Osteocyte (in vitro differentiated cells): ENCODE data around the gene PPP3R1. TPM values are rescaled to one million over a fixed set of nuclear protein-coding genes. Genes with fewer than 3 reads are reported as not detected.

Source experiments
- DNase-seq: peaks from one replicate; pipeline ENCODE4 v3.0.0; 2021; ENCODE audit warnings: mixed read lengths; ENCODE audit not compliant: unreplicated experiment; ENCODE audit errors: extremely low spot score
- H3K27ac Mint-ChIP-seq: one replicate; pipeline ENCODE4 v1.8.0; 2021; ENCODE audit warnings: mild to moderate bottlenecking, mixed read lengths; ENCODE audit not compliant: unreplicated experiment
- H3K27me3 Mint-ChIP-seq: one replicate; pipeline ENCODE4 v1.8.0; 2021; ENCODE audit warnings: mixed read lengths; ENCODE audit not compliant: unreplicated experiment
- H3K36me3 Mint-ChIP-seq: one replicate; pipeline ENCODE4 v1.8.0; 2021; ENCODE audit warnings: mixed read lengths; ENCODE audit not compliant: unreplicated experiment
- H3K4me1 Mint-ChIP-seq: one replicate; pipeline ENCODE4 v1.8.0; 2021; ENCODE audit warnings: mixed read lengths; ENCODE audit not compliant: unreplicated experiment
- H3K4me3 Mint-ChIP-seq: one replicate; pipeline ENCODE4 v1.8.0; 2021; ENCODE audit warnings: mild to moderate bottlenecking, moderate library complexity, mixed read lengths; ENCODE audit not compliant: unreplicated experiment
- H3K9me3 Mint-ChIP-seq: one replicate; pipeline ENCODE4 v1.8.0; 2021; ENCODE audit warnings: mixed read lengths; ENCODE audit not compliant: unreplicated experiment
- total RNA-seq: library from RNA; stranded (reverse); gene quantifications from 2 replicates; pipeline ENCODE4 v1.2.1, GENCODE V29; 2021
- TF ChIP-seq, protein P1 (sequence below): fragments of 200-600 bp; sonication (generic); IDR thresholded peaks from 2 replicates; pipeline ENCODE4 v1.5.0; 2021; ENCODE audit warnings: antibody characterized with exemption, mild to moderate bottlenecking, moderate library complexity

PPP3R1 gene
- total RNA-seq, 1 donor from 2014 or later = 68.4 TPM

DNA sequence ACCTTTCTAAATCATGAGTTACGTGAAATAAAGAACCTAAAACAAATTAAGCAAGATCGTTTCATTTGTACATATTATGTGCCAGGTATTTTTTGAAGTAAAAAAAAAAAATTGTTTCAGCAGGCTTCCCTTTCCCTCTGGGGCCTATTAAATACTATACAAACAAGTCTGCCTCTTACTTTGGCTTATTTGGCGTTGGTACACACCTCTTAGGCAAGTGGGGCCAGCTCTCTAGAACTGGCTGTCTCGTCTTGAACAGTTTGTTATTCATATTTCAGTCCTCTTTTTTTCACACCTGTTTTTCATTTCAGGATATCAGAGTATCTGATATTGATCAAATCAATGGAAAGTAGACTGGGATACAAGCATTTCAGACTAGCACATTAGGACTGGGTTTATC is 27.4 kb upstream of the PPP3R1 start:
- H3K9me3 Mint-ChIP-seq = no peaks in the 10 kb centered on the region
- H3K27ac Mint-ChIP-seq = no peak overlapping the region
- H3K4me3 Mint-ChIP-seq = no peak overlapping the region
- H3K27me3 Mint-ChIP-seq = no peaks in the 10 kb centered on the region
- H3K36me3 Mint-ChIP-seq = no peaks in the 10 kb centered on the region
- TF ChIP-seq, protein P1, sequence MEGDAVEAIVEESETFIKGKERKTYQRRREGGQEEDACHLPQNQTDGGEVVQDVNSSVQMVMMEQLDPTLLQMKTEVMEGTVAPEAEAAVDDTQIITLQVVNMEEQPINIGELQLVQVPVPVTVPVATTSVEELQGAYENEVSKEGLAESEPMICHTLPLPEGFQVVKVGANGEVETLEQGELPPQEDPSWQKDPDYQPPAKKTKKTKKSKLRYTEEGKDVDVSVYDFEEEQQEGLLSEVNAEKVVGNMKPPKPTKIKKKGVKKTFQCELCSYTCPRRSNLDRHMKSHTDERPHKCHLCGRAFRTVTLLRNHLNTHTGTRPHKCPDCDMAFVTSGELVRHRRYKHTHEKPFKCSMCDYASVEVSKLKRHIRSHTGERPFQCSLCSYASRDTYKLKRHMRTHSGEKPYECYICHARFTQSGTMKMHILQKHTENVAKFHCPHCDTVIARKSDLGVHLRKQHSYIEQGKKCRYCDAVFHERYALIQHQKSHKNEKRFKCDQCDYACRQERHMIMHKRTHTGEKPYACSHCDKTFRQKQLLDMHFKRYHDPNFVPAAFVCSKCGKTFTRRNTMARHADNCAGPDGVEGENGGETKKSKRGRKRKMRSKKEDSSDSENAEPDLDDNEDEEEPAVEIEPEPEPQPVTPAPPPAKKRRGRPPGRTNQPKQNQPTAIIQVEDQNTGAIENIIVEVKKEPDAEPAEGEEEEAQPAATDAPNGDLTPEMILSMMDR = no peak
- DNase-seq = no peak
- H3K4me1 Mint-ChIP-seq = peaks cover 1% of the 10 kb centered on the region

DNA sequence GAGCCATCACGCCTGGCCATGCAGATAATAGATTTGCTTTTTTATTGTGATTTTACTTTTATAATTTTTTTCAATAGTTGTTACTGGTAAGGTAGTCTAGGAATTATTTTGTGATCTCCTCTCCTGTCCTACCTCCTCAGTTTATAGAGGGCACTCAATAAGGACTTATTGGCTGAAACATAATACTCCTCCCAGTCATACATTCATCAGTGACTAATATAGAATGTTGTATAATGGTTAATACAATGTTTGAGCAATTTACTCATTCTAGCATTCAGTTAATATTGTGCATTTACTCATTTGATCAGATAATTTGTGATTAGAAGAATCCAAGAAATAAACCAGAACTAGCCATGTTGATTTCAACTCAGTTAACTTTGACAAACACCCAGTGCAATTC is 25.8 kb upstream of the PPP3R1 start:
- Mint-ChIP-seq H3K36me3 (no peaks in the 10 kb centered on the region), H3K4me1 (peaks cover 4% of the 10 kb centered on the region), H3K9me3 (no peaks in the 10 kb centered on the region), H3K27me3 (no peaks in the 10 kb centered on the region), H3K27ac (no peak overlapping the region), H3K4me3 (no peak overlapping the region)
- TF ChIP-seq, protein P1 = no peak
- no peak for DNase-seq

DNA sequence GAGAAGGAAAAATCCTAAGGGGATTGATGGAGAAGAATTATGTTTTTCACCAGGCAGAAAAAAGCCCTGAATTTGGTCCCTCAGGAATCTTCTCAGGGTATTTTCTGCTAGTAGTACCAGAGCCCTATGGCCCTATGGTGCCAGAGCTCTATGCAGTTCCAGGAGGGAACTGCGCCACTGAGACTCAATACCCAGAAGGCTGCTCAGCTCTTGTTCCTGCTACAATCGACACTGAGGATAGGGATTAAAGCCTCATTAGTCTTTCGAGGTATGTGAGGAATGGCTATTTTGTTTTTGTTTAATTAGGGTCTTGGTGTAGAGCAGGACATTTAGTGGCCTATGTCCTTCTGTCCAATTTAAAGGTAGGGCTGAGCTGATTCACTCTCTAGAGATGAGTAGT is 21.7 kb upstream of the PPP3R1 start:
- no peaks in the 10 kb centered on the region for H3K9me3 Mint-ChIP-seq

DNA sequence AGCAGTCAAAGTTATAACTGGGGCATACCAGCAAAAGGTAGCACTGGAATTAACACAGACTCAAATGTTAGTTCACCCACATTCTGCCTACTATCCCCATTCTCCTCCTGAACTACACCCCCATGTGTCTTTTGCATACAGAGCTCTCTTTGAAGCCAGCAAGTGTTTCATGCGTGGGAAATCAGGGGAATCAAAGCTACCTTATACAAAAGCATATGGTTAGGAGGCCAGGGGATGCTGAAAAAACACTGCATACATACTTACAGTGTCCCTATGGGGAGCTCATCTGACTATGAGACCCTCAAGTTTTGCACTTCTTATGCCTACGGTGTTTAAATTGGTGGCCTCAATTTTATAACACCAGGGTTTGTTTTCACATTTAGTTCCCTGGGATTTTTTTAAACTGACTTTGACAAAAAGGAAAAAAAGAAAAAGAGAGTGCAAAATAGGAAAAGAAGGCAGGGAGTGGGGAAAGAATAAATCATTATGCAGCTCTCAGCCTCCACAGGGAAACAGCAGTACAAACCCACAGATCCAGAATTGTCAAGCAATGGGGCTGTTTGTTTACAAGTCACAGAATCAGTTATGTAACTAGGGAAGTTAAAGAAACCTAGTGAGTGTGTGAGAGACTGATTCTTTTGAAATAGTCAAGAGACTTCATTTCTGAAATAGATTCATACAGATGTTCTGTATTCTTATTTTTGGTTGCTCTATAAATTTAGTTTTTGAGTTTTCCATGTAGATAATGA is 20.1 kb upstream of the PPP3R1 start:
- Mint-ChIP-seq H3K27me3 (peaks cover 2% of the 10 kb centered on the region), H3K4me1 (peaks cover 2% of the 10 kb centered on the region), H3K4me3 (no peak overlapping the region), H3K36me3 (no peaks in the 10 kb centered on the region), H3K27ac (no peak overlapping the region), H3K9me3 (no peaks in the 10 kb centered on the region)
- no peak for DNase-seq
- TF ChIP-seq, protein P1 = no peak

More for the DNA sequence above, 21.7 kb upstream of the PPP3R1 start:
- TF ChIP-seq, protein P1 = no peak
- H3K4me3 Mint-ChIP-seq = no peak overlapping the region
- DNase-seq = no peak
- no peaks in the 10 kb centered on the region for H3K27me3 Mint-ChIP-seq
- no peak overlapping the region for H3K27ac Mint-ChIP-seq
- H3K4me1 Mint-ChIP-seq = peaks cover 2% of the 10 kb centered on the region
- no peaks in the 10 kb centered on the region for H3K36me3 Mint-ChIP-seq

DNA sequence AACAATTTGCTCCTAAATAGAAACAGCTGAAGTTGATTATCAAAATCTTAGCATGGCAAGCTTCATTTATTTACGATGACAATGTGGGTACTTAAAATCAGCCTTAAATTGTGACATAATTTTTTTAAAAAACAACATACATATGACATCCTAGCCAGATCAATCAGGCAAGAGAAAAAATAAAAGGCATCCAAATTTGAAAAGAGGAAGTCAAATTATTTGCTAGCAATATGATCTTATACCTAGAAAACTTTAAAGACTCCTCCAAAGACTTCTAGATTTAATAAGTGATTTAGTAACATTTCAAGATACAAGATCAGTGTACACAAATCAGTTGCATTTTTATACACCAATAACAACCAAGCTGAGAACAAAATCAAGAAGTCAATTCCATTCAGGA is 14.3 kb upstream of the PPP3R1 start:
- Mint-ChIP-seq H3K27ac (no peak overlapping the region), H3K36me3 (no peaks in the 10 kb centered on the region), H3K27me3 (peaks cover 2% of the 10 kb centered on the region), H3K4me1 (no peaks in the 10 kb centered on the region), H3K9me3 (no peaks in the 10 kb centered on the region), H3K4me3 (no peak overlapping the region)
- DNase-seq = no peak
- TF ChIP-seq, protein P1 = no peak
